Panc1 (cell line): ENCODE results near the gene FSTL4.

Source experiments
- CTCF ChIP-seq: fragments of 450-650 bp; IDR thresholded peaks from 2 replicates; pipeline ENCODE4 v1.5.1; 2017; ENCODE audit warnings: mild to moderate bottlenecking
- TCF7L2 ChIP-seq: IDR thresholded peaks from 2 replicates; pipeline ENCODE4 v1.6.1; 2011; ENCODE audit warnings: mild to moderate bottlenecking, low read depth, low read length, inconsistent platforms

- TF ChIP-seq CTCF: no peak
- no peak for TF ChIP-seq TCF7L2
Observed at GRCh38 chr5:133360693-133361472, 251.5 kb downstream of the FSTL4 start.
